Astrocyte of the spinal cord (primary cell): ENCODE results near the gene BBLN.

Source experiments
- DNase-seq: peaks from one replicate; pipeline ENCODE4 v3.0.0; 2011; ENCODE audit warnings: low read depth, low spot score
- H3K4me3 ChIP-seq: 2 replicates; pipeline ENCODE4 v1.5.1; 2011; ENCODE audit warnings: low read depth, mild to moderate bottlenecking, low read length, moderate library complexity
- in situ Hi-C: cut with HindIII; loops from 2 replicates; pipeline ENCODE4 v1.10.0; 2017; ENCODE audit warnings: low sequenced_read_pairs
- TF ChIP-seq, protein P1 (sequence below): IDR thresholded peaks from 2 replicates; pipeline ENCODE4 v1.5.1; 2012; ENCODE audit warnings: low read depth, mild to moderate bottlenecking, low read length, inconsistent platforms

The BBLN gene

DNA sequence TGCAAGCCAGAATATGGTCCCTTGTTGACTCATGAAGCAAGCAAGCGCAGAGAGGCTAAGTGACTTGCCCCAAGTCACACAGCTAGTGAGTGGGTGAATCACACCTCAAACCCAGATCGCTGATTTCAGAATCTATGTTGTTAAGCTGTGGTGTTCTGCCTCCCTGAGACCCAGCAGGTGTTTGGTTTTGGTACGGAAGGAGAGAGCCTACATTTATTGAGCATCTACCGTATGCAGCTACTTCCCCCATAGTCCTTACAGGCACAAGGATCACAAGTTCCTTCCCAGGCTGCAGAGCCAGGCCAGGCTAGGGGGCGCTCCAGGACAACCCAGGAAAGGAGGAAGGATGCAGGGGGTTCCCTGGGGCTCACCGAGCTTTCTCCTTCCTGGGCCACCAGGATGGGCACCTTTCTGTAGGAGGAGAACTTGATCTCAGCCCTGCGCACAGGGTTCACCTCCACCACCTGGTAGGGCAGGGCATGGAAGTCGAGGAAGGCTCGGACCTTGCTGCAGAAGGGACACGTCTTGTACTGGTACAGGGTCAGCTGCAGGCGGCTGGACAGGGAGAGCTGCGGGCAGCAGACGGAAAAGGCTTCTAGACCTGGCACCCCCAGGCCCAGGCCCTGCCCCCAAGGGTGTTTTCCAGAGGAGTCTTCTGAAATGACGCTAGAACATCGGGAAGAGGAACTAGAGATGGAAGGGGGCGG lies 35.0 kb upstream of the BBLN start:
- in situ Hi-C loops, result no loop called here
- peak; percentile 55 for DNase-seq
- H3K4me3 ChIP-seq, result no peak overlapping the region
- TF ChIP-seq, protein P1, sequence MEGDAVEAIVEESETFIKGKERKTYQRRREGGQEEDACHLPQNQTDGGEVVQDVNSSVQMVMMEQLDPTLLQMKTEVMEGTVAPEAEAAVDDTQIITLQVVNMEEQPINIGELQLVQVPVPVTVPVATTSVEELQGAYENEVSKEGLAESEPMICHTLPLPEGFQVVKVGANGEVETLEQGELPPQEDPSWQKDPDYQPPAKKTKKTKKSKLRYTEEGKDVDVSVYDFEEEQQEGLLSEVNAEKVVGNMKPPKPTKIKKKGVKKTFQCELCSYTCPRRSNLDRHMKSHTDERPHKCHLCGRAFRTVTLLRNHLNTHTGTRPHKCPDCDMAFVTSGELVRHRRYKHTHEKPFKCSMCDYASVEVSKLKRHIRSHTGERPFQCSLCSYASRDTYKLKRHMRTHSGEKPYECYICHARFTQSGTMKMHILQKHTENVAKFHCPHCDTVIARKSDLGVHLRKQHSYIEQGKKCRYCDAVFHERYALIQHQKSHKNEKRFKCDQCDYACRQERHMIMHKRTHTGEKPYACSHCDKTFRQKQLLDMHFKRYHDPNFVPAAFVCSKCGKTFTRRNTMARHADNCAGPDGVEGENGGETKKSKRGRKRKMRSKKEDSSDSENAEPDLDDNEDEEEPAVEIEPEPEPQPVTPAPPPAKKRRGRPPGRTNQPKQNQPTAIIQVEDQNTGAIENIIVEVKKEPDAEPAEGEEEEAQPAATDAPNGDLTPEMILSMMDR, result peak; percentile 79

- TF ChIP-seq, protein P1, result no peak
- DNase-seq, result no peak
- no peak overlapping the region for H3K4me3 ChIP-seq
- in situ Hi-C loops, result no loop called here
Measured at GRCh38 chr9:128125580-128126354, 34.3 kb upstream of the BBLN start.

DNA sequence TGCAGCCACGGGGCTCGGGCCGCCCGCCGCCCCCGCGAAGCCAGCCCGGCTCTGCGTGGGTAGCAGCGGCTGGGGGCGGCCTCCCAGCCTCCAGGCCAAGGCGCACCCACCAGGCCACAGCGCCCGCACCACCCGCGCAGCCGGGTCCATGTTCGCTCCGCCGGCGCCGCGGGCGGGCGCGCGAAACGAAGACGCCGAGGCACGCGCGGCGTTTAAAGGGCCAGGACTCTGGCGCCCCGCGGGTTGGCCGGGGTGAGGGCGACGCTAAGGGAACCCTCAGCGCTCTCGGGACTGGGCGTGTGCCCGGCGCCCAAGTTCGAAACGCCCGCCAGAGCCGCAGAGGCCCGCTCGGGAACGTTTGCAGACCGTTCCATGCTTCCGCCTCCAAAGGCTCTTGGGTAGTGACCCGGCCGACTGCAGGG lies 32.5 kb upstream of the BBLN start, which contains the start of gene PTGES2:
Gene PTGES2 (minus strand): TSS at position 162 of the 422 bp plus-strand sequence. CDS start 12 bp downstream, at position 150.
- in situ Hi-C loops, result no loop called here
- peak; percentile 87 for DNase-seq
- H3K4me3 ChIP-seq, result peak within 1 kb of the TSS; percentile 87
- TF ChIP-seq, protein P1, result no peak

DNA sequence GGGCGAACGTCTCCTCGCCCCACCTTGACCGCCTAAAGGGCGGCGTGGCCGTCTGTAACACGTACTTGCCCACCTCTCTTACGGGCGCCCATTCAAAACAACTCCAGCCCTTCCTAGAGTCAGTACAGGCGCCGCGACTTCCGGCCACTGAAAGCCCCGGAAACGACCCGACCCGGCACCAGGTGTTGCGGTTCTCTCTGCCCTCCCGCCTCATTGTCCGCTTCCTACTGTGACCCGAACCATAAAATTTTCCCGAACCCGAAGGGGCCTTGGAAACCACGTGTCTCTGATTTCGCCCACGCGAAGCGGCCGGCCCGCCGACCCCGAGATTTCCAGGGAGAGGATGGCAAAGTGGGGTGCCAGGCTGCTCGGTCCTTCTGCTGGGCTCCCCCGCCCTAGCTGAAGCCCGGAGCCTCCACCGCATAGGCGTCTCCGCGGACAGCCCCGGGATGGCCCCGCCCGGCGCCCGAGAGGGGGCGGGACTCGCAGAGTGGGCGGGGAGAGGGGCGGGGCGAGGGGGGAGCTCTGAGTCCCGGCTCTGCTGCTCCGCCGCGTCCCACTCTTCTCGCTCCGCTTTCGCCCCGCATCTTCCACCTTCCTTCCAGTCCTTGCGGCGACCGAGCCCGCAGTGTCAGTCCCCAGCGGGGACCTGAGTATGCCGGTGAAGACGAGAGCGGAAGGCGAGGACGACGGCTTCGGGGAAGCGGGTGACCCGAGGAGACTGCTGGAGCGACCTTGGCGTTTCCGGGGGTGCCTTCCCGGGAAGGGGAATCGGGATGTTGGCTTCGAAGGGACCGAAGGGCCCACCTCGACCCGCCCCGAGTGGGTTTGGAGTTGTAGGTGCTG lies 31.9 kb upstream of the BBLN start:
- in situ Hi-C loops, result no loop called here
- H3K4me3 ChIP-seq, result peak overlapping the region; percentile 87
- DNase-seq, result peak; percentile 93
- TF ChIP-seq, protein P1, result no peak

- in situ Hi-C loops, result no loop called here
- TF ChIP-seq, protein P1, result no peak
- DNase-seq, result no peak
Measured at GRCh38 chr9:128128836-128129590, 31.1 kb upstream of the BBLN start.

More at GRCh38 chr9:128128836-128129590, 31.1 kb upstream of the BBLN start:
- H3K4me3 ChIP-seq, result peak overlapping the region; percentile 87
